NB4 (cell line): Measurements from ENCODE around the gene GOLGA8S.
"Not testable (repeated sequence)": the region's sequence is repeated elsewhere in the genome, so short reads cannot be mapped to it uniquely, and the experiment has no call there.

Experiments used
- CTCF ChIP-seq: IDR thresholded peaks from one replicate; pipeline ENCODE4 v1.5.1; 2012; ENCODE audit warnings: low read depth, low read length
- MAX ChIP-seq: IDR thresholded peaks from 2 replicates; pipeline ENCODE4 v1.6.1; 2011; ENCODE audit warnings: low read depth, low read length
- MYC ChIP-seq: IDR thresholded peaks from 2 replicates; pipeline ENCODE4 v1.6.1; 2011; ENCODE audit warnings: low read depth, low read length
- POLR2A ChIP-seq: IDR thresholded peaks from 2 replicates; pipeline ENCODE4 v1.6.1; 2011; ENCODE audit warnings: mild to moderate bottlenecking; ENCODE audit not compliant: insufficient read length; ENCODE audit errors: extremely low read depth

GRCh38 chr15:23372891-23373600 is 18.5 kb downstream of the GOLGA8S start:
- not testable (repeated sequence) for TF ChIP-seq MYC, CTCF, MAX, POLR2A
